HG03565 (cell line): ENCODE data around the gene ZMIZ1.

Experiments
- ATAC-seq: cut with Tn5 transposase; IDR thresholded peaks from one replicate; pipeline ENCODE4 v1.9.1; 2021; ENCODE audit warnings: mild to moderate bottlenecking, moderate library complexity; ENCODE audit not compliant: unreplicated experiment

ZMIZ1 gene

DNA sequence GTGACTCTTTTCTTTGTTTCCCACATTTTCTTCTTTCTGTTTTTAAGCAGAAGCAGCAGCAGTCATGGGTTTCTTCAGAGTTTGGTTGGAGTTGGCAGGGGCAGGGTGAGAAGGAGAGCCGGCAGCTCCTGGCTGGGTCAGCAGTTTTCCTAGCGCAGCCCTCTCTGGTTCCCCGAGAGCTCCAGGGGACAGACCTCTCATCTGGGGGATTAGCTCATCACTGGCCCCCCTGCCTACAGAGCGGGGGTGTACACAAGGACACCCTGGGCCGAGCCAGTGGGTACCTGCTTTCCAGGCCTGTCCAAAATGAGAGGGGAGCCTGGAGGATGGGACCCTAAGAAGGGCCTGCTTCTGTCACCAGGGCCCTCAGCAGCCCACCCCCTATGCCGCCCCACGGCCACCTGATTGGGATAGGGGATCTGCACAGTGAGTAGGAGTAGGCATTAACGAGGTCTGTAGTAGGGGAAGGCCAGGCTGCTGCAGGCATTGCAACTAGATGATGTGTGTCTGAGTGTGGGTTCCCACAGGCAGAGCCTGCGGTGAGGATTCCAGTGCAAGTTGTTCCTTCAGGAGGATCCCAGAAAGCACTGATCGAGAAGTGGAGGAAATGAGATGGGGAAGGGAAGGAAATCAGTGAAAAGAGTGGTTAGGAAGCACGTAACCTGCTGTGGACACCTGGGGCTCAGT is 155.6 kb downstream of the ZMIZ1 start:
- no peak for ATAC-seq

DNA sequence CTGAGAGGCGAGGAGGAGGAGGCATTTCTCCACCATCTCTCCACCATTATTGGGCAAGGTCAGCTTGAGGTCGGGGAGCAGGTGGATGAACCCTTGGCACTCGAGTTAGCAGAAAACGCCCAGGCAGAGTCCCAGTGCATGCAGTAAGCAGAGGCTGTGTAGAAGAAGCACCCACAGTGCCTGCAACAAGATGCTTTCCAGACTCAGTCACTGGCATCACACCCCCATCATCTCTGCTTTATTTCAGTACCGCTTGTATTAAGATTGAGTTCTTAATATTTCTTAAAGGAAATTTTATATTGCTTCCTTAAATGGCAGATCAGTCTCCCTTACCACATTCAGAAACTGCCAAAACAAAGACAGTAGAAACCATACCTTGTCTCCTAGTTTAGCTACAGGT is 156.2 kb downstream of the ZMIZ1 start:
- no peak for ATAC-seq

DNA sequence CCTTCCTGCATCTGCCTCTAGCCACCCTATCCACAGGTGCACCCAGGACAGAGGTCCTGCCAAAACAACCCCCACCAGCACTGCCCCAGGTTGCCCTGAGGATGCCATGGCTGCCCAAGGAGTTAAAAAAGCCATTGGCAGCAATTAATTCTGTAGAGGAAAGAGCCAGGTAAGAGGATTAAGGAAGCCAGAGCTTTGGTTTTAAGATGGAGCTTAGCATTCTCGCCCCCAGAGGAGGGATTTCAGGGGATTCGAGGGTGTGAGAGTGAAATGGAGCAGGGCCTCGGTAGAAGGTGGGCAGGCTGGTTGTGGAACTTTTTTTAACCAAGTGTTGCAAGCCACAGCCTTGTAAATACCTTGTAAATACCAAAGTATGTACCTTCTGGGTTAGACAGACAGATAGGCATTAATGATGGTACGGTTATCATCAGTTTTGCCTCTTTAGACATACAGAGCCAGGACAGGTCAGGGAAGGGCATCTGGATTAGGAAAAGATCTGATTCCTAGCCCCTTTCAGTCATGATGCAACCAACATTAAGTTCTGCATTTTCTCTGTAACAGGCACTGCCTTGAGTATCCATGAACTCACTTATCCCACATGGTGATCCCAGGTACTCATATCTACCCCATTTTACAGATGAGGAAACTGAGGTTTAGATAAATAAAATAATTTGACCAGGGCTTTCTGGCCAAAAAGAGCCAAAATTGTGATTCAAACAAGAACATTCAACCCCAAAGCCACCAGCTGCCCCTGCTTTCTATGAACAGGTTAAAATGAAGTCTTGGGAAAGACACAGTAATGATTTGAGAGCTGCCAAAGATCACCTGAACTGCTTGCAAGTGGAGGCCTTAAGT is 157.9 kb downstream of the ZMIZ1 start:
- no peak for ATAC-seq

DNA sequence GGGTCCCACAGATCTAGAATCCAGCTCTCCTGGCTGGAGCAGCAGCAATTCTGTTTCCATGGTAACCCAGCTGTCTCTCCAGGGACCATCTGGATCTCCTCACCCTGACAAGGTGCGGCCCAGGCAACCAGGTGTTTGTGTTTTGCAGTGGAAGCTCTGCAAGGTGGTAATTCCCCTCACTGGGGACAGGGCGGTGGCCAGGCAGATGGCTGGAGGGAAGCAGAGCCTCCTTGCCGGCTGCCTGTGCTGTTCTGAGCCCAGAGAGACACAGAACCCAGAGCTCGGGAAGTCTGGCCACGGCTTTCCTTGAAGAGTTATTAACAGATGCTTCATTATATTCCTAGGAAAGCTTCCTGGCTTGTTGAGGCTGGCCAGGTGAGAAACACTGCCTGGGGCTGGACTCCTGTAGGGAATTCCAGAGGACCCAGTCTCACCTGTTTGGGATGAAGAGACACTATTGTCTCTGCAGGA is 160.3 kb downstream of the ZMIZ1 start:
- no peak for ATAC-seq

DNA sequence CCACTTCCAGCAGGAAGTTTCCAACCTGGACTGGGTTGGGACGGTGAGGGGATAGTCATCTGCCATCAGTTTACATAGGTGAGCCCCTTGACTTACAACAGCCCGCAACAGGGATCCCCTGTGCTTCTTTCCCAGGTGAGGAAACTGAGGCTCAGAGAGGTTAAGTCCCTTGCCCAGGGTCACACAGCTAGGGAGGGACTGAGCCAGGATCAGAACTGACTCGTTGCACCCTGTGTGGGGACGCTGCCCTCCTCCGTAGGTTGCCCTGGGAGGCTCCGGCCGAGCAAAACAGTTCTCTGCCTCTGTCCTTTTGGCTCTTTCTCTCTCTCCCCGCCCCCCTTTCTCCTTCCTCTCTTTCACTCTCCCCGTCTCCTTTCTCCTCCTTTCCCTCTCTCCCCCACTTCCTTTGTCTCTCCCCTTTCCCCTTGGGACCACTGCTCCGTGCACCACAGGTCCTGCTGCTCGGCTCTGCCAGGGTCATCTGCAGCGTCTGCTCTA is 161.1 kb downstream of the ZMIZ1 start:
- ATAC-seq = no peak

DNA sequence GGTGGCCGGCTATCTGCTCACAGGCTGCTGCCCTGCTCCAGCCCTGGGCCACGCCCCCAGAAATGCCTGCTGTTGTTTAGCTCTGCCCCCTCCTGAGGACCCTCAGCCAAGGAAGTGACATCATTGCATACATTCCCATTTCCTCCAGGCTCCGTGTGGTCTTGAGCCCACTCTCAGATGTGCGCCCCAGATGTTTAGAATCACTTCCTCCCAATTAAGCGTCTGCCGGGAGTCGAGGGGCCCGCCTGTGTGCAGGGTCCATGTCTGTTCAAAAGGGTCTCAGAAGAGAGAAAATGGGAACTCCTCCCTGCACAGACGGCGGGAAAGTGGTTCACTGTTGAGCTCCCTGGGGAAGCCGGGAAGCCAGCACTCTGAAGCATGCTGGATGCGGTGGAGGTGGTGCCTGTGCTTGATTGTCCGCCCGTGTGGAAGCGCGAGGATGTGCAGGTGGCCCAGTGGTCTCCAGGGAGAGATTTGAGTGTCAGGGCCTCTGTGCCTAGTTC is 161.6 kb downstream of the ZMIZ1 start:
- ATAC-seq = no peak

DNA sequence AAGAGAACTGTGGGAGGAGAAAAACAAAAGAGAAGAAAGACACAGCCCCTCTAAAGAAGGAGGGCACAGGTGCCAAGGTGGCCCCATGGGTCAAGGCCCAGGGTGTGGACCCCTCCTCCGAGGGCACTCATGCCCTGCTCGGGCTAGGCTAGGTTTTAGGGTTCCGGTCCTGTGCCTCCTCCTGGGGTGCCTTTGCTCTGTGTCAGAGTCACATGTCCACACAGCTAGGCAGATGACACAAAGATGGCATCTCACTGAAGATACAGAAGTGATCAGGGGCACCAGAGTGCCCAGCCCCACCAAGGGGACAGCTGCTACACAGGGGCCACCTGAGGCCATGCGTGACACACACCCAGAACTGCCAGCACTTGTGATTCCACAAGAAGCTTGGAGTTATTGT is 162.1 kb downstream of the ZMIZ1 start:
- ATAC-seq = no peak

DNA sequence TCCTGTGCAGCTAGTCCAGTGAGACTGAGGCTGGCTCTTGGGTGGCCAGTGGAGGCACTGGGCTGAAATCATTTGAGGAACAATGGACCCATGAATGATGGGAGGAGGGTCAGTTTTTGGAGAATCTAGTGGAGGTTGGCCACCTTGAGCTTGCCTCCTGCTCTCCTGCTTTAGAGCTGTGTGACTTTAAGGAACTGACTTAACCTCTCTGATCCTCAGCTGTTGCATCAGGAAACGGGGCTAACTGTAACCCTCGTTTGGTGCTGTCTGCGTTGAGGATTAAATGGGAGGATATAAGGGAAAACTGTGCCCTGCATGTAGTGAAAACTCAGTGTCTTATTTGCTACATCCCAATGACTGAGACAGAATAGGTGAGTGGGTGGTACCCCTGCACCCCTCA is 163.1 kb downstream of the ZMIZ1 start:
- no peak for ATAC-seq

DNA sequence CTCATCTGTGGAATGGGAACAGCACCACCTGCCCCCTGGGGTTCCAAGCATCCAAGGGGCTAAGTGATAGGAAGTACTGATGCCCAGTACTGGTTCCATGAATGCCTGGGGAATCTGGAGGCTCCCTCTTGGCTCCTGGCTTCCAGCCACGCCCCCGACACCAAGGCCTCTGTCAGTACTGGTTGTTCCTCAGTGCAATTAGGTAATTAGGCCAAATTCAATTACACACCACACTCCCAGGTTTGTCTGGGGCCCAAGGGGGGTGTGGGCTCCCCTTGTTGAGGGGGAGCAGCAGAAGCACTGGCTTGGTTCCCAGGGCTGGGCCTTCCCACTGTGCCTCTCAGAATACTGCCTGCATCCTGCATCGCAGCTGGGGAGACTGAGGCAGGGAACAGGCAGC is 164.1 kb downstream of the ZMIZ1 start:
- ATAC-seq = no peak

DNA sequence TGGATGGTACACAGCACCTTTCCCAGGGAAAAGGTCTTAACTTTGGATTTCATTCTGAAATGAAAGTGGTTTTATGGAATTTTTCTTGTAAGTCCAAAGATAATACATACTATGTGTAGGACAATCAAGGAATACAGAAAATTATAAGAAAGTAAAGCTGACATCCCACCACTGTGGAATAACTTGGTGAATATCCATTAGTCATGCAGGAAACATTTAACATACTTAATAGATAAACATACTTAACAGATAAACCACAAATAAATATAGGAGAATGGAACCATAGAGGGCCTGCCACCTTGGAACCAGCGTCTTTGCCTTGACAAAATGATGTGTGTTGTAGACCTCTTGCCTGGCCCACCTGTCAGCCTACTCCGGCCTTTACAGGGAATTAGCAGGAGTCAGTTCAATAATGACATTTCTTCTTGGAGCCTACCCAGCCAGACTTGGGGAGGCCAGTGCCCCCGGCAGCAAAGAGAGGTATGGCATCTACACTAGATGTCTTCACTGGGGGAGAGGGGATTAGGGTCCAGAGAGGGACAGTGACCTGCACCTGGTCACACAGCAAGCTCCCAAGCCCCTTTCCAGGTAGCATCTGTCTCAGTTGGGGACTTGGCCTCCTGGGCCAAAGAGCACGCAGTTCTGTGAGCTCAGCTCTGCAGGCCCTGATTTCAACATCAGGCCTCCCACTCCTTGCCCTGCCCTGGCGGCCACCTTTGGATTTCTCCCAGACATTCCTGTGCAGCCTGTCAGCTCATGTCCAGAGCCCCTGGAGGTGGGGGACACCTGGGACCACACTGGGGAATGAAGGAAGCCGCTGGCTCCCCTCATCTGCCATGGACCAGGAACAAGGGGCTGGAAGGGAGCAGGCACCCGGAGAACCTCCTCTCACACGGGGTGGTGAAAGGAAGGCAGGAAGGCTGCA is 165.9 kb downstream of the ZMIZ1 start:
- ATAC-seq = no peak

DNA sequence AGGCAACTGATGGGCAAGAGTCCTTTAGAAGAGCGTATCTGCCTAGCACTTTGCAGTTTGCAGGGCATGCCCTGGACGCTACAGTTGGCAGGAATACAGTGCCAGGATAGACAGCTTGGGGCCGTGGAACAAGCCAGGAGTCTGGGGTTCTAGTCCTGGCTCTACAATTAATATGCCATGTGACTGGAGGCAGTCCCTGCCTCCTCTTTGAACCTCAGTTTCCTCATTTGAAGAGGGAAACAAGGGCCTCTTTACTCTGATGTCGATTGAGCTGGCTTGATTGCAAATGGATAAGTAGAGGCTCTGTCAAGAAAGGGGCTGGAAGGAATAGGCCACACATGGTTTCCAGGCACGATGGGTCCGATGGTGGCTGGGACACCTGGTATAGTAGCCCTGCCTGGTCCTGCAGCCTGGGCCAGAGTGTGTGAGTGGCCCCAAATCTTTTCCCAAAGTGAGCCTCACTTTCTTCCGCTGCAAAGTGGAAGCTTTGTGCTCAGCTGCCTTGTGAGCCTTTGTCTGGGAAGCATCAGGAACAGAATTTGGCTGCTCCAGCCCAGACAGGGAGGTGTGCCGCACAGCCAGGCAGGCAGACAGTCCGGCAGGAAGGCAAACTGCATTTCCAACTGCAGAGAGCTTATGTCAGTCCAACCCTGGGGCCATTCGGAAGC is 167.1 kb downstream of the ZMIZ1 start:
- no peak for ATAC-seq

DNA sequence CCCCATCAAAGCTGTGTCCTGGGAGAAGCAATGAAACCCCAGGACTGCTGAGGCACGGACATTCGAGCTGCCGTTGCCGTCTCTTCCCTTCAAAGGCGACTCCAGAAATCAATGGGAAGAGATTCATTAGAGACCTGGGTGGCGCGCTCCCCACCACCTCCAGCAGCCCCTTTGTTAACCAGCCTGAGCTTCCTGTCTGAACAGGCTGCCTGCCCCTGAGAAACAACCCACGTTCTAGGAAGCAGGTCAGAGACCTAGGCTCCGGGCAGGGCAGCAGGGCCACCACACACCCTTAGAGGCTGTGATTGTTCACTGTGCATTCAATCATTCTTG is 167.6 kb downstream of the ZMIZ1 start:
- no peak for ATAC-seq

DNA sequence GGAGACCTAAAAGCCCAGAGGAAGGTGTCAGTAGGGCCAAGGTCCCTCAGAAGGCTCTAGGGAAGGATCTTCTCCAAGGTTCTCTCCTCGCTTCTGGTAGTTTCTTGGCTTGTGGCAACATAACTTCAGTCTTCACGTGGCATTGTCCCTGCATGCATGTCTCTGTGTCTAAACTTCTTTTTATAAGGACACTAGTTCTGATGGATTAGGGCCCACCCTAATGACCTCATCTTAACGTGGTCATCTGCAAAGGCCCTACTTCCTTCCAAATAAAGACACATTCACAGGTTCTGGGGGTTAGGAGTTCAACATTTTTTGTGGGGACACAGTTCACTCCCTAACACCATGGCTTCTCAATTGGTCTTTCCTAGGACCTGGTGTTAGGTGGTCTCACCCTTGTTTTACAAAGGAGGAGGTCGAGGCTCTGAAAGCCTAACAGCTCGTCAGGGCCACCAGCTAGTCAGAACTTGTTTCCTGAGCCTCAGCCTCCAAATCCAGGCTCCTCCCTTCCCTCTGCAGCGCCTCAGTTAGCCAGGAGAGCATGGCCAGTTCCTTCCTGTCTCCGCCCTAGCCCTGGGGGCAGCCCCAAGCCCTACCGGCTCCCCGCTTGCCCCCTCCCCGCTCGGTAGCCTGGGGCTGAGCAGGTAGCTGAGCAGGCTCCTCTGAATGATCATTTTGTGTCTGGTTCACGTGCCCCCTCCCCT is 168.8 kb downstream of the ZMIZ1 start:
- no peak for ATAC-seq

DNA sequence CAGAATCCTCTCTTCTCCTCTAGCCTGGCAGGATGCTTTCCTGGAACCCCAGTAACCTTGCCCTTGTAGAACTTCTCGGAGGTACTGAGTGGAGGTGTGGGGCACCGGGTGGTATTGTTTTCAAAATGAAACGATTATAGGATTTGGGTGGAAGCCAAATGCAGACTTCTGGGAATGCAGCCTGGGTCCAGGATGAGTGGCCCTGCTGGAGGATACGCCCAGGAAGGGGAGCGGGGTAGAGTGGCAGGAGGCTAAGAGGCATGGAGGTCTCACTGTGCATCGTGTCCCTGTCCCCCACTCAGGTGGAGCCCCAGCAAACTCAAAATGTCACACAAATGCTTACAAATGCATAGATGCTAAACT is 169.4 kb downstream of the ZMIZ1 start:
- no peak for ATAC-seq

DNA sequence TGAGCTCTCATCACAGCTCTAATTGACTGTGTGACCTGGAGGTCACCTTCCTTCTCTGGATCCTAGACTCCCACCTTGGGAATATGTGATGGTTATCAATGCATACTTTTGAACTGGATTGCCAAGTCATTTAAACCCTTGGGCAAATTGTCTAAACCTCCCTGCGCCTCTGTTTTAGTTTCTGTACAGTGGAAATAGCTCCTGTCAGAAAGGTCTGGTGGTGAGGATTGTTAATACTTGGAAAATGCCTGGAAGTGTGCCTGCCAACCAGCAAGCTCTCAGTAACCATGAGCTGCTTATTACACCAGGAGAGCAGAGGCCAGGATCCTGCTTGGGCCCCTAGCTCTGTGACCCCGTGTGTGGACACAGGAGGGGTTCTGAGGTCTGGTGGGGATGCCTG is 169.8 kb downstream of the ZMIZ1 start:
- ATAC-seq = no peak

DNA sequence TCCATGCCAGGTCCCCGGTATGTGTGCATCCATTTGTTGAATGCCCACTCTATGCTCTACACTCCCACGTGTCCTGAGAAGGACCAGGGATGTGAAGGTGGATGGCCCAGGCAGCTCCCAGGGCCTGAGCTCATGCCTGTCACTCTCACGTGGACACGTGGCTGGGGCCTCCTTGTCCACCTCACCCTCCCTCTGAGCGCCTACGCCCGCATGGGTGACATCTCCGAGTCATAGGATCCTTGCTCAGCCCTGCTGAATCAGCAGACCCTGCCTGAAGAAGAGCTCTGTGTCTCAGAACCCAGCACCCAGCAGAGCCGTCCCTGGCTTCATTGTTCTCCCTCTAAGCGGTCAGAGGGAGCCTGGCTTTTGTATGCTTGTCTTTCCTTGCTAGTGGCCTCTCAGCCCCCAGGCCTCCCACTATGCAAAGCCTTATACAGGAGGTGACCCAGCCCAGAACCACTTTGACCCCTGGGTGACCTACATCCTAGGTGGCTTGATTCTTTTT is 170.6 kb downstream of the ZMIZ1 start:
- no peak for ATAC-seq

DNA sequence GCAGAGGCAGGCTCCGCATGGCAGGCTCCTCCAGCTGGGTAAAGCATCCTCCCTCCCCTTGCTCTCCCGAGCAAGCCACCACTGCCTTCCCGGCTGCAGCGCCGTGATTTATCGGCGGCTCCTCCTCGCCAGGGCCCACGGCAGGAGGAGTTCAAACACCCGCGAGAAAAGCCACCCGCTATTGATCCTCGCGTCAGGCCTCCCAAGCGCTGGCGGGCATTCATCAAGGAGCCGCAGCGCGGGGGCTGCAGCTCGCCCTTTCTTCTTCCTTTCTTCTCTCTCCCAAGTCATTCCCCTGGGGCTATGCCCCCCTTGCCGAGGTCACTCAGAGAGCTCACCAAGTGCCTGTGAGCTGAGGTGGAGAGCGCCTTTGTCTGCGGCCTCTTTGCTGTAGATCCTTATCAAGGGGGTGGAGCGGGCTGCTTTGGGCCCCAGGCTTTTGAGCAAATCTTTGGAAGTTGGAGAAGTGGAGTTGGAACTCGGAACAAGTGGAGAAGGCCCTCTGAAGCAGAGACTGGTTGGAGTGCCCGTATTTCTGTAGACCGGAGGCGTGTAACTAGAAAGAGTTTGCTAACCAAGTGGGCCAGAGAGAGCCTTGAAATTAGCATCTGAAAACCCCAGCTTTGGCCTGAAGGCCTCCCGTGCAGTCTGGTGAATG is 171.3 kb downstream of the ZMIZ1 start:
- ATAC-seq = no peak

DNA sequence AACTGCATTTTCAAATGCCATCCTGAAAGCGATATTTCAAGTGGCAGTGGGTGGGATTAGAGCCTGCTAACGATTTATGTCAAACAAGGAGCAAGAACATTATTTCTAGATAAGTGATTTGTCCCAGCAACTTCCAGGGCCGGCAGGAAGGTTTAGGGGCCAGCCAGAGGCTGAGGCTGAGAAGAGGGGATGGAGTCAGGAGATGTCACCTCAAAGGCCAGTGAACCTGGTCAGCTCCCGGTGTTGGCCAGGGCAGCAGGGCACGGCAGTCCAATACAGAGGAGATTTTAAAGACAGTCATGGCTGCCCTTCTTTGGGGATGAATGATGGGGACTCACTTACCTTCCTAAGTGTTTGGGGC is 172.8 kb downstream of the ZMIZ1 start:
- no peak for ATAC-seq

DNA sequence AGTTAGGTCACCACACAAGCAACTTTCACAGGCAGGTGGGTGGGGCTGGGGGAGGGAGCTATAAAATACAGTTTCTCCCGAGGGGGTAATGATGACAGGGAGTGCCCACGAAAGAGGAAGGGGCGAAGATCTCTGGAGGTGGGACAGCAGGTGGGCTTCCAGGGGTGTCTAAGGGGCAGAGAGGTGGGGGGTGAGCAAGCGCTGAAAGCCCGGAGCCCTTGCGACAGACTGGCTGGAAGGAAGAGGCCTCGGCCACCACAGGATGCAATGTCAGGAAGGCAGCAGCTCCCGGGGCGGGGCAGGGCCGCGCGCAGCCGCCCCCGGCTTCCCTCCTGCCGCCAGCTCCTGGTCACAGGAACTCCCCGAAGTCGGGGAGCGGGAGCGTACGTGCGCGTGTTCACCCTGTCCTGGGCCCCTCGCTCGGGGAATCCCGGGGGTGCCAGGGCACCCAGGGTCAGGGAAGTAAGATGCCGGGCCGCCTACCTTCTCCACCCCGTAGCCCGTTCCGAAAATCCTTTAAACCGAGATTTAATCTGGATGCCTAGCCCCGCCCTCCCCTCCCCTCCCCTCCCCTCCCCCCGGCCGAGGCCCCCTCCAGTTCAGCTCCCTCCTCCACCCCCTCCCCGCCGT is 173.3 kb downstream of the ZMIZ1 start:
- peak; percentile 25 for ATAC-seq
